SK-N-SH (cell line): ENCODE data around the gene ATP6V0A1. TPM values are rescaled to one million over a fixed set of nuclear protein-coding genes. Genes with fewer than 3 reads are reported as not detected.

Source experiments
- CTCF ChIA-PET: fragments of 300-600, 350-600 bp; formaldehyde crosslinking; extraction: SDS; loops from one replicate; lab custom pipeline; 2021; lab: Yijun Ruan, JAX
- POLR2A ChIA-PET: fragments of 350-600 bp; sonication (Branson Sonifier 250); formaldehyde crosslinking; extraction: SDS; loops from one replicate; lab custom pipeline; 2020; ENCODE audit warnings: antibody characterized with exemption, inconsistent platforms; lab: Yijun Ruan, JAX
- DNase-seq: peaks from one replicate; pipeline ENCODE4 v3.0.0; 2012
- H2AFZ ChIP-seq: fragments of 200-600 bp; sonication (generic); 2 replicates; pipeline ENCODE4 v1.8.1; 2016; ENCODE audit warnings: antibody characterized with exemption, mild to moderate bottlenecking, low read depth
- H3F3A ChIP-seq: fragments of 200-600 bp; sonication (generic); replicated peaks from 2 replicates; pipeline ENCODE3; 2016; ENCODE audit warnings: antibody characterized with exemption, mild to moderate bottlenecking; ENCODE audit not compliant: insufficient read depth
- H3K27ac ChIP-seq, 2 experiments: fragments of 200-500 bp in 1 of 2; fragments of 200-600 bp in 1 of 2; sonication (Bioruptor generic) in 1 of 2; sonication (generic), shearing (Covaris generic) in 1 of 2; 2 replicates each; pipeline versions ENCODE4 v1.5.1 to v1.6.1; 2014 to 2016; ENCODE audit warnings: low read depth in 2 of 2, inconsistent platforms in 1 of 2, low read length in 1 of 2, mild to moderate bottlenecking in 1 of 2, mixed read lengths in 1 of 2
- H3K27me3 ChIP-seq: fragments of 200-600 bp; sonication (generic), shearing (Covaris generic); 2 replicates; pipeline ENCODE4 v1.6.1; 2016; ENCODE audit warnings: mixed run types; ENCODE audit not compliant: insufficient read depth
- H3K36me3 ChIP-seq, 2 experiments: fragments of 200-500 bp in 1 of 2; fragments of 200-600 bp in 1 of 2; sonication (Bioruptor generic) in 1 of 2; sonication (generic) in 1 of 2; replicated peaks in 1 of 2; 2 replicates each; pipeline versions ENCODE3 to v1.5.1; 2014 to 2016; ENCODE audit warnings: low read length in 1 of 2, mild to moderate bottlenecking in 1 of 2; ENCODE audit not compliant: insufficient read depth in 2 of 2, control insufficient read depth in 1 of 2
- H3K4me1 ChIP-seq, 2 experiments: fragments of 200-500 bp in 1 of 2; fragments of 200-600 bp in 1 of 2; sonication (Bioruptor generic) in 1 of 2; sonication (generic), shearing (Covaris generic) in 1 of 2; 2 replicates each; pipeline versions ENCODE4 v1.5.1 to v1.6.1; 2014 to 2016; ENCODE audit warnings: low read depth in 1 of 2, low read length in 1 of 2, mixed run types in 1 of 2; ENCODE audit not compliant: insufficient read depth in 2 of 2, control insufficient read depth in 1 of 2
- H3K4me2 ChIP-seq: fragments of 200-600 bp; sonication (generic), shearing (Covaris generic); 2 replicates; pipeline ENCODE4 v1.6.1; 2017; ENCODE audit warnings: mixed run types
- H3K4me3 ChIP-seq, 2 experiments: fragments of 200-500 bp in 1 of 2; fragments of 200-600 bp in 1 of 2; sonication (Bioruptor generic) in 1 of 2; sonication (generic), shearing (Covaris generic) in 1 of 2; 2 replicates each; pipeline versions ENCODE4 v1.5.1 to v1.8.1; 2014 to 2016; ENCODE audit warnings: low read depth in 2 of 2, inconsistent platforms in 1 of 2, low read length in 1 of 2, mild to moderate bottlenecking in 1 of 2, mixed read lengths in 1 of 2, moderate library complexity in 1 of 2
- H3K79me2 ChIP-seq: fragments of 200-600 bp; sonication (generic); 2 replicates; pipeline ENCODE4 v1.8.1; 2017; ENCODE audit warnings: mild to moderate bottlenecking; ENCODE audit not compliant: insufficient read depth
- H3K9ac ChIP-seq: fragments of 200-600 bp; sonication (generic); 2 replicates; pipeline ENCODE4 v1.6.1; 2017; ENCODE audit warnings: mixed run types
- H3K9me2 ChIP-seq: fragments of 200-600 bp; sonication (generic); 2 replicates; pipeline ENCODE4 v1.6.1; 2017; ENCODE audit warnings: mixed run types
- H3K9me3 ChIP-seq: fragments of 200-600 bp; sonication (generic); 2 replicates; pipeline ENCODE4 v1.6.1; 2017; ENCODE audit warnings: mixed run types, mild to moderate bottlenecking, moderate library complexity
- H4K20me1 ChIP-seq: fragments of 200-600 bp; sonication (generic); 2 replicates; pipeline ENCODE4 v1.6.1; 2017; ENCODE audit warnings: mild to moderate bottlenecking, mixed run types; ENCODE audit not compliant: insufficient read depth
- ELF1 ChIP-seq: IDR thresholded peaks from 2 replicates; pipeline ENCODE4 v1.4.0; 2012
- EZH2phosphoT487 ChIP-seq: fragments of 200-600 bp; sonication (generic); IDR thresholded peaks from 2 replicates; pipeline ENCODE4 v1.6.1; 2017; ENCODE audit warnings: low read depth, mixed run types, mild to moderate bottlenecking, antibody characterized with exemption, moderate library complexity, borderline replicate concordance
- FOSL2 ChIP-seq: IDR thresholded peaks from 2 replicates; pipeline ENCODE4 v1.4.0; 2012; ENCODE audit warnings: low read depth, mild to moderate bottlenecking, moderate library complexity, borderline replicate concordance
- FOXJ3 ChIP-seq: sonication (generic); formaldehyde crosslinking; IDR thresholded peaks from 2 replicates; pipeline ENCODE4 v1.5.1; 2020; ENCODE audit warnings: mild to moderate bottlenecking, missing genetic modification reagents
- GABPA ChIP-seq: IDR thresholded peaks from 2 replicates; pipeline ENCODE4 v1.4.0; 2012; ENCODE audit warnings: low read depth, mild to moderate bottlenecking
- MAX ChIP-seq: IDR thresholded peaks from 2 replicates; pipeline ENCODE4 v1.4.0; 2012; ENCODE audit warnings: low read depth
- MEF2A ChIP-seq: IDR thresholded peaks from 2 replicates; pipeline ENCODE4 v1.4.0; 2012; ENCODE audit warnings: low read depth, borderline replicate concordance
- MXI1 ChIP-seq: IDR thresholded peaks from 2 replicates; pipeline ENCODE4 v1.6.1; 2012; ENCODE audit warnings: mild to moderate bottlenecking, low read depth, low read length, improper control_type of control experiment
- NFIC ChIP-seq: IDR thresholded peaks from 2 replicates; pipeline ENCODE4 v1.4.0; 2012; ENCODE audit warnings: borderline replicate concordance
- NRF1 ChIP-seq: IDR thresholded peaks from 2 replicates; pipeline ENCODE4 v1.6.1; 2012; ENCODE audit warnings: low read depth, mild to moderate bottlenecking, low read length
- PBX3 ChIP-seq: IDR thresholded peaks from 2 replicates; pipeline ENCODE4; 2012
- RAD21 ChIP-seq: IDR thresholded peaks from 2 replicates; pipeline ENCODE4 v1.6.1; 2012; ENCODE audit warnings: mild to moderate bottlenecking, low read length
- RCOR1 ChIP-seq: fragments of 150-350 bp; IDR thresholded peaks from 2 replicates; pipeline ENCODE4 v1.6.1; 2017; ENCODE audit warnings: antibody characterized with exemption, low read length
- RFX5 ChIP-seq: IDR thresholded peaks from 2 replicates; pipeline ENCODE4 v1.6.1; 2012; ENCODE audit warnings: mild to moderate bottlenecking, improper control_type of control experiment, low read length
- TAF1 ChIP-seq: IDR thresholded peaks from 2 replicates; pipeline ENCODE4 v1.6.1; 2012; ENCODE audit warnings: low read depth, mild to moderate bottlenecking, low read length, moderate library complexity, borderline replicate concordance
- TCF12 ChIP-seq: IDR thresholded peaks from 2 replicates; pipeline ENCODE4 v1.4.0; 2012
- USF1 ChIP-seq: IDR thresholded peaks from 2 replicates; pipeline ENCODE4 v1.4.0; 2012; ENCODE audit warnings: low read depth, borderline replicate concordance
- ZBTB33 ChIP-seq: IDR thresholded peaks from 2 replicates; pipeline ENCODE4 v1.4.0; 2012; ENCODE audit warnings: low read depth, borderline replicate concordance
- WGBS: methylation state at CpG from one replicate; pipeline ENCODE4 v1.1.6; 2017; ENCODE audit warnings: low lambda C conversion rate; 5-methylcytosine and 5-hydroxymethylcytosine counted together
- polyA plus RNA-seq, 3 experiments: library from polyadenylated mRNA; depleted of rRNA; stranded (reverse); fragments of >200 nt; gene quantifications; 2 replicates each; pipeline ENCODE4 v1.2.3, GENCODE V29; 2012
- TF ChIP-seq, protein P1 (sequence below): fragments of 150-350 bp; IDR thresholded peaks from 2 replicates; pipeline ENCODE4 v1.6.1; 2017; ENCODE audit warnings: antibody characterized with exemption, low read length, low read depth, borderline replicate concordance
- TF ChIP-seq, protein P2 (sequence below): fragments of 150-350 bp; IDR thresholded peaks from 2 replicates; pipeline ENCODE4 v1.6.1; 2016; ENCODE audit warnings: mild to moderate bottlenecking, low read depth, low read length
- TF ChIP-seq, protein P3 (sequence below): IDR thresholded peaks from 2 replicates; pipeline ENCODE4 v1.6.1; 2012; ENCODE audit warnings: mild to moderate bottlenecking, low read depth, low read length, moderate library complexity

Gene ATP6V0A1
- polyA plus RNA-seq, 1 of the 3 experiments (the other 2 are of a cell fraction), result 31.7 TPM

GRCh38 chr17:42459256-42459800 is 650 bp downstream of the ATP6V0A1 start (continued):
- TF ChIP-seq, protein P1, sequence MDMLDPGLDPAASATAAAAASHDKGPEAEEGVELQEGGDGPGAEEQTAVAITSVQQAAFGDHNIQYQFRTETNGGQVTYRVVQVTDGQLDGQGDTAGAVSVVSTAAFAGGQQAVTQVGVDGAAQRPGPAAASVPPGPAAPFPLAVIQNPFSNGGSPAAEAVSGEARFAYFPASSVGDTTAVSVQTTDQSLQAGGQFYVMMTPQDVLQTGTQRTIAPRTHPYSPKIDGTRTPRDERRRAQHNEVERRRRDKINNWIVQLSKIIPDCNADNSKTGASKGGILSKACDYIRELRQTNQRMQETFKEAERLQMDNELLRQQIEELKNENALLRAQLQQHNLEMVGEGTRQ, result no peak
- TF ChIP-seq RAD21 (peak; percentile 20; the same call in 1 of the 2 replicates), EZH2phosphoT487 (no peak), RCOR1 (no peak), NFIC (no peak), MEF2A (no peak), FOXJ3 (no peak), FOSL2 (no peak), TCF12 (no peak), ELF1 (no peak), GABPA (no peak)

DNA sequence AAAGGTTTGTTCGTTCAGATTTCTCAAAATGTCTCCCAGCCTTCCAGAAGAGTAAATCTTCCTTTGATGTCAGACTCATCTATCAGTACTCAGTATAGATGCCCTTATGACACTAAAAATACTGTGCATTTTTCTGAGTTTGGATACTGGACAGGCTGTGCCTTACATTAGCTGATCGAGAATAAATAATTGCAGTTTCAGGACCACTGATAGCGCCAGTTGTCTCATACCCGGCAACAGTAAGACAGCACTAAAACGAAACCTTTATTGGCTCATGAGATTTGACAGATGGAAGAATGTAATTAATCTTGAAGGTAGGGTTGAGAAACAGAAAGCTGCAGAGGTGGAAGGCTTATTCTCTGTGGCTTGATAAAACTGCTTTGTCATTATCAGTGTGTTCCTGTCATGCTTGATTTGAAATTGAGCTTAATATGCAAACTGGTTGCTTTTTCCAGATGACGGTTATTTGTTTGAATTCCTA is 1.2 kb downstream of the ATP6V0A1 start:
- H3F3A ChIP-seq, result peaks cover 32% of the 10 kb centered on the region
- 10% methylated on average over 6 of the region's 6 CpGs for WGBS
- H3K79me2 ChIP-seq, result peaks cover 25% of the 10 kb centered on the region; the same call in 1 of the 2 replicates
- H3K4me1 ChIP-seq, result peaks cover 6 to 8% of the 10 kb centered on the region in 2 experiments; a peak in 3 of 4 replicates
- peak; percentile 32 for DNase-seq
- ChIA-PET POLR2A (no interaction called here), CTCF (interaction anchor here (0.6 to 1.4 kb wide), 13 partner anchors 9 to 67 kb away, joined by 3 to 6 read pairs (median 3); no protein-coding TSS in a partner anchor)
- peak overlapping the region; percentile 72 to 75 for H3K4me3 ChIP-seq
- no peaks in the 10 kb centered on the region for H3K27me3 ChIP-seq
- H3K9me3 ChIP-seq, result no peaks in the 10 kb centered on the region
- H3K9me2 ChIP-seq, result no peaks in the 10 kb centered on the region
- peak overlapping the region; percentile 40 to 70; a peak in 3 of 4 replicates for H3K27ac ChIP-seq
- peaks cover 5% of the 10 kb centered on the region; the same call in 1 of the 2 replicates for H4K20me1 ChIP-seq
- peak overlapping the region; percentile 91 for H3K4me2 ChIP-seq
- no peak overlapping the region for H3K9ac ChIP-seq
- H2AFZ ChIP-seq, result no peak overlapping the region; the same call in 1 of the 2 replicates
- peaks cover 5 to 12% of the 10 kb centered on the region in 2 experiments for H3K36me3 ChIP-seq
- no peak for TF ChIP-seq NRF1
- TF ChIP-seq RFX5, result peak; percentile 92
- TF ChIP-seq EZH2phosphoT487, result no peak
- TF ChIP-seq RCOR1, result no peak
- no peak for TF ChIP-seq MAX
- no peak for TF ChIP-seq ELF1
- TF ChIP-seq PBX3, result peak; percentile 78
- TF ChIP-seq USF1, result no peak
- TF ChIP-seq, protein P2, sequence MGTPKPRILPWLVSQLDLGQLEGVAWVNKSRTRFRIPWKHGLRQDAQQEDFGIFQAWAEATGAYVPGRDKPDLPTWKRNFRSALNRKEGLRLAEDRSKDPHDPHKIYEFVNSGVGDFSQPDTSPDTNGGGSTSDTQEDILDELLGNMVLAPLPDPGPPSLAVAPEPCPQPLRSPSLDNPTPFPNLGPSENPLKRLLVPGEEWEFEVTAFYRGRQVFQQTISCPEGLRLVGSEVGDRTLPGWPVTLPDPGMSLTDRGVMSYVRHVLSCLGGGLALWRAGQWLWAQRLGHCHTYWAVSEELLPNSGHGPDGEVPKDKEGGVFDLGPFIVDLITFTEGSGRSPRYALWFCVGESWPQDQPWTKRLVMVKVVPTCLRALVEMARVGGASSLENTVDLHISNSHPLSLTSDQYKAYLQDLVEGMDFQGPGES, result no peak
- TF ChIP-seq TAF1, result no peak
- TF ChIP-seq, protein P3, sequence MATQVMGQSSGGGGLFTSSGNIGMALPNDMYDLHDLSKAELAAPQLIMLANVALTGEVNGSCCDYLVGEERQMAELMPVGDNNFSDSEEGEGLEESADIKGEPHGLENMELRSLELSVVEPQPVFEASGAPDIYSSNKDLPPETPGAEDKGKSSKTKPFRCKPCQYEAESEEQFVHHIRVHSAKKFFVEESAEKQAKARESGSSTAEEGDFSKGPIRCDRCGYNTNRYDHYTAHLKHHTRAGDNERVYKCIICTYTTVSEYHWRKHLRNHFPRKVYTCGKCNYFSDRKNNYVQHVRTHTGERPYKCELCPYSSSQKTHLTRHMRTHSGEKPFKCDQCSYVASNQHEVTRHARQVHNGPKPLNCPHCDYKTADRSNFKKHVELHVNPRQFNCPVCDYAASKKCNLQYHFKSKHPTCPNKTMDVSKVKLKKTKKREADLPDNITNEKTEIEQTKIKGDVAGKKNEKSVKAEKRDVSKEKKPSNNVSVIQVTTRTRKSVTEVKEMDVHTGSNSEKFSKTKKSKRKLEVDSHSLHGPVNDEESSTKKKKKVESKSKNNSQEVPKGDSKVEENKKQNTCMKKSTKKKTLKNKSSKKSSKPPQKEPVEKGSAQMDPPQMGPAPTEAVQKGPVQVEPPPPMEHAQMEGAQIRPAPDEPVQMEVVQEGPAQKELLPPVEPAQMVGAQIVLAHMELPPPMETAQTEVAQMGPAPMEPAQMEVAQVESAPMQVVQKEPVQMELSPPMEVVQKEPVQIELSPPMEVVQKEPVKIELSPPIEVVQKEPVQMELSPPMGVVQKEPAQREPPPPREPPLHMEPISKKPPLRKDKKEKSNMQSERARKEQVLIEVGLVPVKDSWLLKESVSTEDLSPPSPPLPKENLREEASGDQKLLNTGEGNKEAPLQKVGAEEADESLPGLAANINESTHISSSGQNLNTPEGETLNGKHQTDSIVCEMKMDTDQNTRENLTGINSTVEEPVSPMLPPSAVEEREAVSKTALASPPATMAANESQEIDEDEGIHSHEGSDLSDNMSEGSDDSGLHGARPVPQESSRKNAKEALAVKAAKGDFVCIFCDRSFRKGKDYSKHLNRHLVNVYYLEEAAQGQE, result peak; percentile 96
- TF ChIP-seq MXI1, result peak; percentile 50; the same call in 1 of the 2 replicates
- no peak for TF ChIP-seq ZBTB33
